GM19035 (cell line): ENCODE data around the gene FGF6.
"Not testable (repeated sequence)": the region's sequence is repeated elsewhere in the genome, so short reads cannot be mapped to it uniquely, and the experiment has no call there.

Source experiments
- ATAC-seq: cut with Tn5 transposase; IDR thresholded peaks from one replicate; pipeline ENCODE4 v1.9.1; 2021; ENCODE audit not compliant: unreplicated experiment

Gene FGF6, protein sequence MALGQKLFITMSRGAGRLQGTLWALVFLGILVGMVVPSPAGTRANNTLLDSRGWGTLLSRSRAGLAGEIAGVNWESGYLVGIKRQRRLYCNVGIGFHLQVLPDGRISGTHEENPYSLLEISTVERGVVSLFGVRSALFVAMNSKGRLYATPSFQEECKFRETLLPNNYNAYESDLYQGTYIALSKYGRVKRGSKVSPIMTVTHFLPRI

DNA sequence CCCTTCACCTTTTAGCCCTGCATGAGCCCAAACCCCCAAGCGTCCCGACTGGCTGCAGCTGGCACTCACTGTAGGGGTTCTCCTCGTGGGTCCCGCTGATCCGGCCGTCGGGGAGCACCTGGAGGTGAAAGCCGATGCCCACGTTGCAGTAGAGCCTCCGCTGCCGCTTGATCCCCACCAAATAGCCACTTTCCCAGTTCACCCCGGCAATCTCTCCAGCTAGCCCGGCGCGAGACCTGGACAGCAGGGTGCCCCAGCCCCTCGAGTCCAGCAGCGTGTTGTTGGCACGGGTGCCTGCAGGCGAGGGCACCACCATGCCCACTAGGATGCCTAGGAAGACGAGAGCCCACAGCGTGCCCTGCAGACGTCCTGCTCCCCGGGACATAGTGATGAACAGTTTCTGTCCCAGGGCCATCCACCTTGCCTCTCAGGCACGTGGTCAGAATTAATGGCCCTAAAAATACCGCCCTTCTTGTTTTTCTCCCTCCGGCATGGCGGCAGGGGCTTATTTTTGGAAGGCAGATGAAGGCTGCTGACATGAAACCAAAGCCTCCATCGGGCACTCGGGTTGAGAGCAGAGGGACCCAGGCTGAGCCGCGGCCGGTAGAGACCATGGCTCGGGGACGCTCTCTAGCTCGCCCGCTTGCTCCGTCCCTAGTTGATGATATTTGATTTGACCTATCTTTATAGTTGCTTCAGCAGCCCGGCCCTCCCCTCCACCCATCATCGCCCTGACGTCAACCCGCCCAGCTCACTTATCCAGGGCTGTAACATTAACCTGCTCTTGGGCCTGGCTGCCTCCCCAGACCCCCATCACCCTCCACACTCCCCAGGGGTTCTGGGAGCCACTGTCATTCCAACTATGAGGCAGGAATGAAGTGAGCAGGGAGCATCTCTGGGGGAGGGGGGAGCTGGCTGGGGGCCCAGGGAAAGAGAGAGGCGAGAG lies at the start of gene FGF6:
FGF6 (minus strand) TSS at position 660 of the 946 bp plus-strand sequence; CDS start at position 415, 245 bp downstream.
- ATAC-seq = no peak

DNA sequence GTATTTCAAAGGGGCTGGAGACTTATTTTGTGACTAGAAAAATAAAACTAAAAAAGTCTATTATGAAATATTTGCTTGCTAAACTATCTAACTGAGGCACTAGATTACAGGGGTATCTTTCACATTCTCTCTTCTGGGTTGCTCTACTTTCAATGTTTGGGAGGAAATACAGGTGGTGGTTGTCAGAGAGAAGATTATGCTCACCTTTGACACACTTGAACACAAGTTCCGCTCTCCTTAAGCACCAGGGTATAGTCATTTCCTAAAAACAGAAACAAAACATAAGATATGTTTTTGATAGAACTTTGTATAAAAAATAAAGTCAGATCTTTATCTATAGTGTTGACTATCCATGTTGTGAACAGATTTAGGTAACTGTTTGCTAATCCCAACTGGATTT lies 45.4 kb upstream of the FGF6 start:
- ATAC-seq = no peak

DNA sequence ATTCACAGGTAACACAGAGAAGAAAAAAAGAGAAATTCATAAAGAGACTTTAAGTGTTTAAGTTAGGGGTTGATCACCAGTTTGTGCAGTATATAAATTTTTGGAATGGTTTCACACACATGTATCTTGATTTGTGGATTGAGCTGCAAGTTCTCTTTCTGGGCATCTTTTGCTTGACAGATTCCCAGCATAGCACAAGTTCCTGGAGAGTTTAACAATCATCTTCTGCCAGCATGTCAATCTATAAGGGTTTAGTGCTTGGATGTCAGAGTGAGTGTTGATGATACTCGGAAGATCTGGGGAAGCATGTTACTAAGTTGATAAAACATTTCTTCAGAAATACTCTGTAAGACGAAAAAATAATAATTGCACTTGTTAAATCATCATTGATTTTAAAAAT lies 43.9 kb upstream of the FGF6 start:
- no peak for ATAC-seq

DNA sequence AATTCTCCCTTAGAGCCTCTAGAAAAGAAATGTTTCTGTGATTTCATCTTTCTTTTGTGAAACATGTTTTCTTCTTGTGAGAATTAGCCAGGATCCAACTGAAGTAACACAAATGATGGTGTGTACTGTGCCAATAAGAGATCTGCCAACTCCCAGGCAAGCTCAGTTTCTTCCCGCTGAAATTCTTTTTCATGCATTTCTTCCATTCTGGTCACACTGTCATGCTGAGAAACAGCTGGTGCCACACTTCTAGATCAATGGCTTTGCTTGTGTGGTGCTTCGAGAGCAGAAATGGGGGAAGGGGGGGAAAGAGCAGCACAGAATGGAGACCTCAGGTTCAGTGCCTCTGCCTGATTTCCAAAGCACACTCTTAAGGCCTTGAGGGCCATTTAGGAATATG lies 41.4 kb upstream of the FGF6 start:
- ATAC-seq = no peak

DNA sequence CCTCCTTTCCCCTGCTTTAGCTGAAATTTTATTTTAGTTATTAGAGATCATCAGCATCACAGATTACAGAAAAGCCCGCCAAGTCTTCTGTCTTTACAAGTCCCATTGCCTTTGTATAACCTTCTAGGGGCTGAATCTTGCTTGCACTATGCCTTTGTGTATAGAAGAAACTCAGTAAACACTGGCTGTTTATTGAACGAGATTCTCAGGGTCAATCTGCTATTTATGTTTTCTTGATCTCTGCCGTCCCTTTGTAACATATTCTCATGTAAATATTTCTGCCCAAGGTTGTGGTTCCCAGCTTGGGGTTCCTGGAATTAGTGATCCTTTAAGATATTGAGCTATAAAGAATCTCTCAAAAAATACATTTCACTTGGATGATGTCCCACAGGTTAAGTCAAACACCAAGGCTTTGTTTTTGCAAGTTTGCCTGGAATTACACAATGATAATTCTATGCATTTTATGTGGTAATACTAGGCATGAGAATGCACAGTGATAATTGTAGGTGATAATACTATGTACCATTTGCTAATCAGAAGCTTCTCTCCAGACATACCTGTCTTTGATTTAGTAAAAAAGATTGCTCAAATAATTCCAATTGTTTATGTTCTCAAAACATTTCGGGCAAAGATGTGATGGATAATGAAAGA lies 40.6 kb upstream of the FGF6 start:
- no peak for ATAC-seq

DNA sequence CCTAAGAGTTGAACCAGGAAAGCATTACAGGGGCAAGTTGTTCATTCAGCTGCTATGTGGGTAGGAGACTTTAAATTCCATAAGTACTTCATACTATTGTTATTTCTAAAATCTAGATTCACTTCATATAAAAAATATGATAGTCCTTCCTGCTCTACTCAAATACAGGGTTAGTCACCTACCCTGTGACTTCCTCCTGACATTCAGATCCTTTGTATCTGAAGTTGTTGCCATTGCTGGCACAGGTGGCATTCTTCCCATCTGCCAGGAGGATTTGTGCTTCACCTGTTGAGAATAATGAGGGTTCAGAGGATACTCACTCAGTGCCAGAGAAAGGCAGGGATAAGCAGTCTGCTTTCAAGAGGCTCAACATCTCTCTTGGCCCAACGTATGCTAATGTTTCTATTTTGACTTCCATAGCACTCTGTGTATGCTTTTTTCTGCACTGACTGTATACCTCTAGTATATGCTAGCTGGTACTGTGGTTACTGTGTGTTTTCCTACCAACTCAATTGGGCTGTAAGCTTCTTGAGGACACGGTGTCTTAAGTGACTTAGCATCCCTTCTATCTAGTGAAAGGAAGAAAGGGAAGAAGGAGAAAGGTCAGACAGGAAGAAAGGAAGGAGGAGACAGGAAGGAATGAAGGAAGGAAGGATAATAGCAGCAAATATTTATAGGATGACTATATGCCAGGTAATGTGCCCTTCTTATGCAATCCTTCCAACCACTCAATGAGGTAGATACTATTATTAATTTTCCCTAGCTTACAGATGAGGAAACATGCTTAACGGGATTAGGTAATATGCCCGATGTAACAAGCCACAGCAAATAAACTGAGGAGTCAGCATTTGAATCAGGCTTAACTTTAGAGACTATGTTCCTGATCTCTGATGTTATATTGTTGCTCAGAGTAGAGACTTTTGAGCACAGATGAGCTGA lies 38.5 kb upstream of the FGF6 start:
- ATAC-seq = no peak

DNA sequence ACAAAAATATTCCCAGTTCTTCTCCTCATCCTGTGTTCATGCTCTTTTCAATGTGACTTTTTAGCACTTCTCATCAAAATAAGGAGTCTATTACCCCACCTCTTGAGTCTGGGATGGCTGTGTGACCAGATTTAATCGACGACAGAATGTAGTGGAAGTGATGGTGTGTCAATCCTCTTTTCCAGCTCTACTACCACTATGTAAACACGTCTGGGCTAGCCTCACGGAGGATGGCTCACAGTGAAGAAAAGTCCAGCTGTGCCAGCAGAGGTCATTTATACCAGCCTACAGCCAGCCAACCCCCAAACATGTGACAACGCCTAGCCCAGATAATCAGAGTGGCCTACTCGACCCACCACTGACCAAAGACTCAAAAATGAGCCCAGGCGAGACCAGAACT lies 37.3 kb upstream of the FGF6 start:
- ATAC-seq = no peak

DNA sequence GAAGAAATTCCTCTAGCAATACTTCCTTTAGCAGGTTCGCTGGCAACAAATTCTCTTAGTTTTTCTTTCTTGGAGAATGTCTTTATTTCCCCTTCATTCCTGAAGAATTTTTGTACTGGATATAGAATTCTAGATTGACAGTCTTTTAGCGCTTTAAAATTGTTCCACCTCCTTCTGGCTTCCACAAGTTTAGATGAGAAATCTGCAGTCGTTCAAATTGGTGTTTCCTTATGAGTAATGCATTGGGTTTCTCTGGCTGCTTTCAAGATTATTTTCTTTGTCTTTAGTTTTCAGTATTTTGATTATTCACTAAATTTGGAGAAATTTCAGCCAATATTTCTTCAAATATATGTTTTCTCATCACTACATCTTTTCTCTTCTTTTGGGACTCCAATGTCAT lies 33.3 kb upstream of the FGF6 start:
- ATAC-seq = no peak

DNA sequence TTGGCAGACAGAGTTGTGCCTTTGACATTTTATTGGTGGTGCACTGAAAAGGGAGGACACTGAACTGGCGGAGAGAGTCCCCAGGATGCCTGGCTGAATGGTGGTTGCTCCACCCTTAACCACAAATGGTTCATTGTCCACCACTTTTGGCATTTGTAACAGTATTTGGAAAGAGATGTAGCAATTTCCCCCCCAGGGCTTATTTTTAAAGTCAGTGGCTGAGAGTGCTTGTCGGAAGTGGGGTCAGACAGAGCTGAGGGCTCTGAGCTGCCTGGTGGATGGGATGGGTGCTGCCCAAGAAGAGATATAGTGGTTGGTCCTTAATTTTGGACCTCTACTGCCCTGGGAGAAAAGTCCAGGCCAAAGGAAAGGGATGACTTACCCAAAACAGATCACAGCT lies 31.5 kb upstream of the FGF6 start:
- ATAC-seq = no peak

DNA sequence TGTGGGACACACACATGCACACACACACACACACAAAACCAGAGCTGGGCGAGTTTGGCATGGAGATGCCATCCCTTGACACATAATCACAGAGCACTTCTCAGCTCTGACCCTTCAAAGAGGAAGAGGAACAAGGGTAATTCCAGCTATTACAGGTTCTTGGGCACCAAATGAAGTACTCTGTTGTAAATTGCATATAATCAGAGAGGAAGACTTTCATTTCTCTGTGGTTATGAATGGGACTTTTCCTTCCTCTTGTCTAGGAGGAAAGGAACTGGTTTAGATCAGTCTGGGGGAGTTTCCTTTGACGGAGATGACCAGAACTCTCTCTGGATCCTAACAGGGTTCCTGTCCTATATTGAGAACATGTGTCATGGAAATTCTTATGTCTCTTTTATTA lies 26.4 kb upstream of the FGF6 start:
- no peak for ATAC-seq

DNA sequence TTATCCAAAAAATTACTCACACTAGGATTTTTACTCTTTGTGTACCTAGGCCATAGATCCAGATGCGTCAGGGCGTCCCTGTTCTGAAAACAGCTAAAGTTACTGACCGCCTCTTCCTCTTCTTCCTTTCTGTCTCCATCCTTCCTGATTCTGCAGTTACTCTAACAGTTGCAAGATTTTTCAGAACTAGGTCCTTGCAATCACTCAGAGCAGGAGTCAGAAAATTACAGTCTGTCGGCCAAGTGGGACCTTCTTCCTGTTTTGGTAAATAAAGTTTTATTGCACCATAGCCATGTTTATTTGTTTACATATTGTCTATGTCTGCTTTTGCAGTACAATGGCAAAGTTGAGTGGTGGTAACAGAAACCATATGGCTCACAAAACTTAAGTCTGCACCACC lies 25.6 kb upstream of the FGF6 start:
- ATAC-seq = no peak

DNA sequence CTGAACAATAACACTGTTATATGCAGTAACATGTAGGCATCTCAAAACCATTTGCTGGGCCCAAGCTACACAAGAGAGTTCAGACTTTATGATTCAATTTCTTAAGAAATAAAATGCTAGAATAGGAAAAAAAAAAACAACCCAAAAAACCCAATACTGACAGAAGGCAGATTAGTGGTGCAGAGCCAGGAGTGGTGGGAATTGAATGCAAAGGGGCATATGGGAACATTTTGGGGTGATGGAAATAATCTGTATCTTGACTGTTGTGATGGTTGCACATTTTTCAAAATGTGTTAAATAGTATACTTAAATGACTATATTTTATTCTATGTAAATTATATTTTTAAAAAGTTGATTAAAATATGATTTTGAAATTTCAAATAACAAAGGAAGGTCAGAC lies 23.4 kb upstream of the FGF6 start:
- no peak for ATAC-seq

DNA sequence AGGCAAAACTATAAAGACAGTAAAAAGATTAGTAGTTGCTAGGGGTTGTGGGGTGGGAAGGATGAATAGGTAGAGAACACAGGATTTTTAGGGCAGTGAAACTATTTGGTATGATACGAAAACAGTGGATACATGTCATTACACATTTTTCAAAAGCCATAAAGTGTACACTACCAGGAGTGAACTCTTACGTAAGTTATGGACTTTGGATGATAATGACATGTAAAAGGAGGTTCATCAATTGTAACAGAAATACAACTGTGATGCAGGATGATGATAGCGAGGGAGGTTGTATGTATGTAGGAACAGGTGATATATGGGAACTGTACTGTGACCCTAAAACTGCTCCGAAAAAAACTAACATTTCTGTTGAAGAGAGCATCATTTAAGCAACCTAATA lies 15.1 kb upstream of the FGF6 start:
- no peak for ATAC-seq

DNA sequence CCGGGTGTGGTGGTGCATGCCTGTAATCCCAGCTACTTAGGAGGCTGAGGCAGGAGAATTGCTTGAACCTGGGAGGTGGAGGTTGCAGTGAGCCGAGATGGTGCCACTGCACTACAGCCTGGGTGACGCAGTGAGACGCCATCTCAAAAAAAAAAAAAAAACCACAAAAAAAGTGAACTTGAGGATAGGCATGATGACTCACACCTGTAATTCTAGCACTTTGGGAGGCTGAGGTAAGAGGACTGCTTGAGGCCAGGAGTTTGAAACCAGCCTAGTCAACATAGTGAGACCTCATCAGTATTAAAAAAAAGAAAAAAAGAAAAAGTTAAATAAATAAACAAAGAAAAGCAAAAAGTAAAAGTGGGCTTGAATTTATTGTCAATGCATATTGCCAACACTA lies 10.2 kb upstream of the FGF6 start:
- ATAC-seq = not testable (repeated sequence)

DNA sequence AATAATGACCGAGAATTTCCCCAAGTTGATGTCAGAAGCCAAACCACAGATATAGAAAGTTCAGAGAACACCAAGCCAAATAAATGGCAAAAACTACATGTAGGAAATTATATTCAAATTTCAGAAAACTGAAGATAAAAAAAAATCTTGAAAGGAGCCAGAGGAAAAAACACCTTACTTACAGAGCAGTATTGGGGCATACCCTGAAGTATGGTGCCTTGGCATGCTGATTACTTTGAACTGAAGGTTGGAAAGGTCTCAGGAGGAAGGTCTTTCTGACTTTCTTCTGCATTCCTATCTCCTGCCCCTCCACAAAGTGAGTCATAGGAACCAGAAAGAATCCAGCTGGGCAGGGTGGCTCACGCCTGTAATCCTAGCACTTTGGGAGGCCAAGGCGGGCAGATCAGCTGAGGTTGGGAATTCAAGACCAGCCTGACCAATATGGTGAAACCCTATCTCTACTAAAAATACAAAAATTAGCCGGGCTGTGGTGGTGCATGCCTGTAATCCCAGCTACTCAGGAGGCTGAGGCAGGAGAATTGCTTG lies 8.8 kb upstream of the FGF6 start:
- no peak for ATAC-seq

DNA sequence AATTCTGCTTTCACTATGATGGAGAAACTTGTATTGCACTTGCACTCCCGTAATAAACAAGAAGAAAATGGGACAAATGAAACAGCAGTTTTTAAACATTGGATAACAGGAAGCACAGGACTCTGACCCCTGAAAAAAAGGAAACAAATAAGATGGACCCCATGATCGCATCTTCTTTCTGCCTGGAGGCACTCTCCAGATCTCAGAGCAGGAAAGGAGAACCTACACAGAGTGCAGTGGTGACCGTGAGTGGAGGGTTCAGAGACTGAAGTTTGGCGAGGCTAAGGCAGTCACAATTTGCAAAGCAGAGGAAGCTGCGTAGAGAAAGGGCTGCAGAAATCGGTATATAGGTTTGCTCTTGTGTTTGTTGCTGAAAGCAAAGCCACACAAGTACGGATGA lies 6.1 kb upstream of the FGF6 start:
- no peak for ATAC-seq

DNA sequence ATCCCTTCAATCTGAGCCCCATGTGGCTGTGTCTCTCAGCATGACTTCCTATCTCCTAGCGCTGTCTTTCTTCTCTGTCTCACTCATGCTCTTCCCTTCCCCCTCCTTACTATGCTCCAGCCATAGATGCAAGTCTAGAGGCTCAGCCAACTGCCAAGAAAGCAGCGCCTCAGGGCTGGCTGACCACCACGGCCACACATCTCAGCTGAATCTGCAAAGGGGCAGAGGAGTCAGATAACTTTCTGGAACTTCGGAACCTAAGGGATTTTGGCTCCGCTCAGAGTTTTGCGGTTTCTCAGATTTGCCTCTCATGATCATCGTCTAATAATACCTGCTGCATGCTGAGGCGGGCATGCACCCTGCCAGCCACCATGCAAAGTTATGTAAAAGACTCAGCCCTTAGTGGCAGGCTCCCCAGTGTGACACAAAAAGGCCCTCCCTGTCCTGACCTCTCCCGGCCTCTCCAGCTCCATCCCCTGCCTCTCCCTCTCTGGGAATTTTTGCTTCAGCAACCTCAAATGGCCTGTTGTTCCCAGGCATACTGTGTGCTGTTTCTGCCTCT lies 5.0 kb upstream of the FGF6 start:
- no peak for ATAC-seq

DNA sequence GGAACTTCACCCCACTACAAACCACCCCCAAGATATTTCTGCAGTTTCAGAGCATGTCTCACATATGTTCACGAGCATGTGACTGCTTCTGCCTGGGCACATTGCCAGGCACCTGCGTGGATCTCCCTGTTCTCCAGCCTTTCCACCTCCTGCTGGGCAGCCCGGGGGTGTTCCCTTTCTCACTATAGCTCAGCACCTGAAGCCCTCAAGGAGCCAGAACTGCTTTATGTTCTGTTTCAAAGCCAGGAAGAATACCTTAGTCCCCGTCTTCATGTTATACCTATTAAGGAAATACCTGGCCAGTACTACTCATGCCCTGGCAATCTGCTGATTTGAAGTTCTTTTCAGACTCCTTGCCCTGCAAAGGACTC lies 4.2 kb upstream of the FGF6 start:
- no peak for ATAC-seq

DNA sequence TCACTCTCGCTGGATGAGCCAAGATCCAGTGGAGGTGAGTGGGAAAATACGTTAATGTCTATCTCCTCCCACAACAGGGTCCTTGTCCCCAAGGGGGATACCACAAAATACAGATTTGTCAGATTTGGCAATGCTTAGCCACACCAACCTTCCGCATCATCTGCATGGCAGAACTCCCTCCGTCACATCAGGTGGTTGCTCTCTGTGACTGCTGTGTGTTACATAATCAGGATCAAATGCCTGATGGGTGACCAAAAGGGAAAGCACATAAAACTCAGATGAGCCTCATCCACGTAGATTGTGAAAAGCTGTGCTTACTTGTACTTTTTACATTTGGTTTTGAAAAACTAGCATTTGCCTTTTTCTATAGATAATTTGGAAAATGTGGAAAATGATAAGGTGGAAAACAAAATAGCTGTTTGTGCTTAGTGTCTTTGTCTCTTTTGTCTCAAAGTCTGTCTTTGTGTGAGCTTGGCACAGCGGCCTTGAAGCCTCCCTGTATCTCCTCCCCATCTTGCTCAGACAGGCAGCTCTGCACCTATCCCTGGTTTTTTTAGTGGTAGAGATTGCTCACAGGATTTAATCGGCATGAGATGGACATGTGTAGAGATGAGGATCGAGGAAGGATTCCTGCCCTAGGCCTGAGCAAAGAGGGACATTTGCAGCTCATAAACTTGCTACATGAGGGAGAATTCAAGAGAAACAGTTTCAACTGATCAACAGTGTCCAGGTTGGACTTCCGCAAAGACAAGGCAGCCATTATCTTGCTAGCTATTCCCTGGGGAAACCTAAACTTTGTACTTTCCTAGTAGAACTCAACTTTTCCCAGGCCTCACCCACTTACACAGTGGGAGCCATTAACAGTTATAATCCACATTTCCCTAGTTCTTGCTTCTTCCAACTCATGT lies 3.6 kb upstream of the FGF6 start:
- ATAC-seq = no peak
